Cardiac fibroblast (primary cell): ENCODE results near the gene CTCFL.

ENCODE experiments used
- DNase-seq, 2 donors: peaks; one replicate each; pipeline versions ENCODE4 v3.0.0 to v3.0.0-alpha.2; 2010; ENCODE audit warnings: low read depth in 2 of 2
- H3K4me3 ChIP-seq, 2 donors: replicated peaks in 1 of 2; 1 replicate in 1 of 2; 2 replicates in 1 of 2; pipeline ENCODE4 v1.5.1; 2011; ENCODE audit warnings: low read depth in 2 of 2, low read length in 2 of 2, mild to moderate bottlenecking in 2 of 2, moderate library complexity in 1 of 2
- CTCF ChIP-seq: IDR thresholded peaks from one replicate; pipeline ENCODE4 v1.5.1; 2011; ENCODE audit warnings: low read depth, mild to moderate bottlenecking, low read length, inconsistent platforms

The CTCFL gene

GRCh38 chr20:57568960-57569359 lies 44.0 kb upstream of the CTCFL start:
- H3K4me3 ChIP-seq: no peak overlapping the region
- DNase-seq: no peak
- no peak for TF ChIP-seq CTCF

DNA sequence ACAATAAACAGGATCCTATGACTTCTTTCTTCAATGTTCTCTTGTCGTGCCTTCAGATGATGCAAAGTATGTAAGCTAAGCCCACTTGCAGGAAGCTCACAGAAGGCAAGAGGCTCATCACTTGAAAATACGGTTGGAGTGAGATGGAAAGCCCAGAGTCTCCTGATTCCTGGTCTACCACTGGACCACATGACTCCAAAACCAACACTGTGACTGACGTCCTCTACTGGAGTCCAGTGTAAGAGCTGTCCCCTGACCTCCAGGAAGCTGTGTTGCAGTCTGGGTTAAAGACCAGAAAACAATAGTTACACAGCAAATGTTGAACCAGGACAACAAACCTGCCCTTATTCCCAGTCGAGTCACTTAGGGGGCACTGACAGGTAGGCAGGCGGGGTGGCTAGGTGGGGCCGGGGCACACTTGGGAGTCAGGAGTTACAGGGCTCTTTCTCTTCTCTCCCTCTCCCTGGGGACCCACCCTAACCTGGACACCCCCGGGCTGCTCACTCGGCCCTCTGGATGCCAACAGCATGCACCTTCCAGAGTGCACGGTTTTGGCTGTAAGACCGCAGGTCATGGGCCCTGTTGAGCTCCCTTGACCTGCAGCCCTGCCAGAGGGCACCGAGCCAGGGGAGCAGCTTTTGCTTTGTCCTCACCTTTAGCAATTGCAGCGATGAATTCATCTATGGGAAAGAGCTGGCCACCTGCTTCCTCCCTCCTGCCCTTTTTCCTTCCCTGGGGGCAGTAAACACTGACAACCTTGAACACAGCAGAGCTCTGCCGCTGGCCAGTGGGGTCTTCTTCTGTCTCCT lies 43.4 kb upstream of the CTCFL start:
- TF ChIP-seq CTCF: no peak
- no peak overlapping the region for H3K4me3 ChIP-seq
- no peak for DNase-seq

- DNase-seq: no peak
- H3K4me3 ChIP-seq: no peak overlapping the region
- no peak for TF ChIP-seq CTCF
These were observed 42.6 kb upstream of the CTCFL start for GRCh38 chr20:57567471-57568079.

- no peak for DNase-seq
- no peak overlapping the region for H3K4me3 ChIP-seq
- no peak for TF ChIP-seq CTCF
These were observed 42.0 kb upstream of the CTCFL start for GRCh38 chr20:57566803-57567459.

GRCh38 chr20:57566399-57566798 lies 41.5 kb upstream of the CTCFL start:
- no peak for TF ChIP-seq CTCF
- no peak overlapping the region for H3K4me3 ChIP-seq
- no peak for DNase-seq

DNA sequence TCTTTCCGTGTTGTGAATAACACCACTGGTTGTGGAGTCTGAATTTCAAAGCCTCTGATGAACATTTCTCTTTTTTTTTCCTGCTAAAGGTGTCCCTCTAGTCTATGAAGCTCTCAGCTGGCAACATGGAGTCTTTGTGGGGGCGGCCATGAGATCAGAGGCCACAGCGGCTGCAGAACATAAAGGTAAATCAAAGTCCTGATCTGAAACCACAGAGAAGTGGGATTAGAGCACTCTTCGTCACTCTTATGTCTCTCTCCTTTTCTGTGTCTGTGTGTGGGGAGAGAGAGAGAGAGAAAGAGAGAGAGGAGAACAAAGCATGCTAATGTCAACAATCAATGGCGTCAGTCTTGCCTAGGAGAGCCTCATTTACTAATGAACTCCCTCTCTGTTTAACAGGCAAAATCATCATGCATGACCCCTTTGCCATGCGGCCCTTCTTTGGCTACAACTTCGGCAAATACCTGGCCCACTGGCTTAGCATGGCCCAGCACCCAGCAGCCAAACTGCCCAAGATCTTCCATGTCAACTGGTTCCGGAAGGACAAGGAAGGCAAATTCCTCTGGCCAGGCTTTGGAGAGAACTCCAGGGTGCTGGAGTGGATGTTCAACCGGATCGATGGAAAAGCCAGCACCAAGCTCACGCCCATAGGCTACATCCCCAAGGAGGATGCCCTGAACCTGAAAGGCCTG lies 40.2 kb upstream of the CTCFL start:
- H3K4me3 ChIP-seq: no peak overlapping the region
- DNase-seq: no peak
- TF ChIP-seq CTCF: no peak
